ENCODE measurements around the gene CERKL.

CERKL gene

GRCh38 chr2:181526014-181526413 lies 130.9 kb downstream of the CERKL start:
- DNase-seq (ENCODE audit: insufficient read length) (no peak), FAIRE-seq (peak; percentile 14)
- TF ChIP-seq TAF1 (IDR thresholded peaks at IDR 0.05; ENCODE audit: borderline replicate concordance, low read depth, low read length) (no peak), POLR2AphosphoS5 (IDR thresholded peaks at IDR 0.05; ENCODE audit: low read depth, low read length) (no peak), POLR2A (IDR thresholded peaks at IDR 0.05; ENCODE audit: low read depth, low read length) (no peak)

GRCh38 chr2:181523756-181524155 lies 133.1 kb downstream of the CERKL start:
- DNase-seq (ENCODE audit: insufficient read length): no peak
- no peak for FAIRE-seq
- no peak for TF ChIP-seq TAF1 (IDR thresholded peaks at IDR 0.05; ENCODE audit: borderline replicate concordance, low read depth, low read length)
- no peak for TF ChIP-seq POLR2A (IDR thresholded peaks at IDR 0.05; ENCODE audit: low read depth, low read length)
- no peak for TF ChIP-seq POLR2AphosphoS5 (IDR thresholded peaks at IDR 0.05; ENCODE audit: low read depth, low read length)

- FAIRE-seq (no peak), DNase-seq (ENCODE audit: insufficient read length) (no peak)
- no peak for TF ChIP-seq POLR2A (IDR thresholded peaks at IDR 0.05; ENCODE audit: low read depth, low read length)
- TF ChIP-seq POLR2AphosphoS5 (IDR thresholded peaks at IDR 0.05; ENCODE audit: low read depth, low read length): no peak
- TF ChIP-seq TAF1 (IDR thresholded peaks at IDR 0.05; ENCODE audit: borderline replicate concordance, low read depth, low read length): no peak
Measured at GRCh38 chr2:181520253-181520652, 136.7 kb downstream of the CERKL start.

GRCh38 chr2:181517685-181518301 lies 139.1 kb downstream of the CERKL start:
- TF ChIP-seq POLR2A (IDR thresholded peaks at IDR 0.05; ENCODE audit: low read depth, low read length): no peak
- TF ChIP-seq TAF1 (IDR thresholded peaks at IDR 0.05; ENCODE audit: borderline replicate concordance, low read depth, low read length): no peak
- no peak for TF ChIP-seq POLR2AphosphoS5 (IDR thresholded peaks at IDR 0.05; ENCODE audit: low read depth, low read length)
- DNase-seq (ENCODE audit: insufficient read length): no peak
- no peak for FAIRE-seq

GRCh38 chr2:181516992-181517391 lies 139.9 kb downstream of the CERKL start:
- FAIRE-seq (no peak), DNase-seq (ENCODE audit: insufficient read length) (no peak)
- no peak for TF ChIP-seq POLR2A (IDR thresholded peaks at IDR 0.05; ENCODE audit: low read depth, low read length)
- TF ChIP-seq TAF1 (IDR thresholded peaks at IDR 0.05; ENCODE audit: borderline replicate concordance, low read depth, low read length): no peak
- no peak for TF ChIP-seq POLR2AphosphoS5 (IDR thresholded peaks at IDR 0.05; ENCODE audit: low read depth, low read length)

GRCh38 chr2:181515719-181516118 lies 141.2 kb downstream of the CERKL start:
- no peak for TF ChIP-seq POLR2AphosphoS5 (IDR thresholded peaks at IDR 0.05; ENCODE audit: low read depth, low read length)
- no peak for TF ChIP-seq POLR2A (IDR thresholded peaks at IDR 0.05; ENCODE audit: low read depth, low read length)
- TF ChIP-seq TAF1 (IDR thresholded peaks at IDR 0.05; ENCODE audit: borderline replicate concordance, low read depth, low read length): no peak
- no peak for FAIRE-seq

GRCh38 chr2:181500201-181500600 lies 156.7 kb downstream of the CERKL start:
- FAIRE-seq: no peak
- TF ChIP-seq TAF1 (IDR thresholded peaks at IDR 0.05; ENCODE audit: borderline replicate concordance, low read depth, low read length) (no peak), POLR2A (IDR thresholded peaks at IDR 0.05; ENCODE audit: low read depth, low read length) (no peak), POLR2AphosphoS5 (IDR thresholded peaks at IDR 0.05; ENCODE audit: low read depth, low read length) (no peak)
- DNase-seq (ENCODE audit: insufficient read length): no peak

More at GRCh38 chr2:181515719-181516118, 141.2 kb downstream of the CERKL start:
- no peak for DNase-seq (ENCODE audit: insufficient read length)

GRCh38 chr2:181499231-181499630 lies 157.7 kb downstream of the CERKL start:
- TF ChIP-seq POLR2A (IDR thresholded peaks at IDR 0.05; ENCODE audit: low read depth, low read length) (no peak), POLR2AphosphoS5 (IDR thresholded peaks at IDR 0.05; ENCODE audit: low read depth, low read length) (no peak), TAF1 (IDR thresholded peaks at IDR 0.05; ENCODE audit: borderline replicate concordance, low read depth, low read length) (no peak)
- FAIRE-seq (no peak), DNase-seq (ENCODE audit: insufficient read length) (no peak)

All from GM12892 (cell line).